Panc1 (cell line): ENCODE measurements around the gene HOXA5. TPM values are rescaled to one million over a fixed set of nuclear protein-coding genes. Genes with fewer than 3 reads are reported as not detected.

Experiments
- ATAC-seq: fragments of 200-7000 bp; cut with Tn5 transposase; 2 replicates; pipeline ENCODE4 v1.9.1; 2020; ENCODE audit warnings: mild to moderate bottlenecking, moderate library complexity
- BruUV-seq: library from RNA; stranded (reverse); fragments of 400-500 nt; replicated peaks from 2 replicates; lab custom pipeline; 2021; lab: Mats Ljungman, UMichigan
- CTCF ChIA-PET: fragments of 300-600 bp; sonication (Branson Sonifier 250); formaldehyde crosslinking; loops from one replicate; lab custom pipeline; 2022; ENCODE audit warnings: antibody characterized with exemption; lab: Charles Lee
- POLR2A ChIA-PET: fragments of 300-600 bp; sonication (Branson Sonifier 250); formaldehyde crosslinking; loops from one replicate; lab custom pipeline; 2022; ENCODE audit warnings: antibody characterized with exemption; lab: Charles Lee
- DNase-seq: peaks from one replicate; pipeline ENCODE4 v3.0.0-alpha.2; 2010; ENCODE audit warnings: low read depth, low spot score
- H3K27ac ChIP-seq: 2 replicates; pipeline ENCODE4 v1.5.1; 2011; ENCODE audit warnings: mild to moderate bottlenecking, low read length, inconsistent platforms
- H3K27me3 ChIP-seq: fragments of 200-500 bp; sonication (Bioruptor generic); 2 replicates; pipeline ENCODE4 v1.6.0; 2014; ENCODE audit warnings: low read length, inconsistent platforms; ENCODE audit not compliant: control insufficient read depth, insufficient read depth
- H3K36me3 ChIP-seq: fragments of 200-500 bp; sonication (Bioruptor generic); 2 replicates; pipeline ENCODE4 v1.5.1; 2014; ENCODE audit warnings: inconsistent platforms, mild to moderate bottlenecking, low read length, moderate library complexity; ENCODE audit not compliant: control insufficient read depth, insufficient read depth
- H3K4me1 ChIP-seq: 2 replicates; pipeline ENCODE4 v1.5.1; 2011; ENCODE audit warnings: inconsistent platforms, mild to moderate bottlenecking, low read length, moderate library complexity; ENCODE audit not compliant: control insufficient read depth, insufficient read depth
- H3K4me3 ChIP-seq, 2 experiments: 2 replicates each; pipeline ENCODE4 v1.5.1; 2011 to 2012; ENCODE audit warnings: low read depth in 2 of 2, low read length in 2 of 2, mild to moderate bottlenecking in 2 of 2, inconsistent platforms in 1 of 2, moderate library complexity in 1 of 2
- H3K9me3 ChIP-seq: fragments of 200-500 bp; sonication (Bioruptor generic); 2 replicates; pipeline ENCODE4 v1.5.1; 2014; ENCODE audit warnings: low read depth, mild to moderate bottlenecking, inconsistent platforms, low read length, moderate library complexity; ENCODE audit not compliant: control insufficient read depth, insufficient read depth
- POLR2AphosphoS5 ChIP-seq: IDR thresholded peaks from 2 replicates; pipeline ENCODE4 v1.6.1; 2012; ENCODE audit warnings: mild to moderate bottlenecking, low read depth, low read length, moderate library complexity
- SIN3A ChIP-seq: IDR thresholded peaks from 2 replicates; pipeline ENCODE4 v1.6.1; 2012; ENCODE audit warnings: low read depth, mild to moderate bottlenecking, low read length, moderate library complexity, borderline replicate concordance; ENCODE audit not compliant: insufficient read depth
- TCF7L2 ChIP-seq: IDR thresholded peaks from 2 replicates; pipeline ENCODE4 v1.6.1; 2011; ENCODE audit warnings: mild to moderate bottlenecking, low read depth, low read length, inconsistent platforms
- in situ Hi-C: cut with HindIII; loops from 2 replicates; pipeline ENCODE4 v1.10.0; 2016; ENCODE audit warnings: low sequenced_read_pairs, low pct_unique_long_range_greater_than_20kb
- intact Hi-C: fragments of 100-400 bp; cut with micrococcal nuclease; formaldehyde crosslinking; loops from one replicate; pipeline ENCODE4 v1.10.0; 2022; ENCODE audit not compliant: unreplicated experiment
- total RNA-seq: library from RNA; stranded (reverse); gene quantifications from one replicate; pipeline ENCODE4 v1.2.1, GENCODE V29; 2021; ENCODE audit not compliant: unreplicated experiment
- TF ChIP-seq, protein P1 (sequence below): fragments of 450-650 bp; IDR thresholded peaks from 2 replicates; pipeline ENCODE4 v1.5.1; 2017; ENCODE audit warnings: mild to moderate bottlenecking
- TF ChIP-seq, protein P2 (sequence below), 2 experiments: IDR thresholded peaks; 2 replicates each; pipeline ENCODE4 v1.6.1; 2011 to 2012; ENCODE audit warnings: low read depth in 2 of 2, control low read depth in 1 of 2, low read length in 1 of 2, mild to moderate bottlenecking in 1 of 2, moderate library complexity in 1 of 2; ENCODE audit not compliant: insufficient read depth in 1 of 2

The HOXA5 gene
- total RNA-seq, 1 experiment from 2014 or later: 3.9 TPM

DNA sequence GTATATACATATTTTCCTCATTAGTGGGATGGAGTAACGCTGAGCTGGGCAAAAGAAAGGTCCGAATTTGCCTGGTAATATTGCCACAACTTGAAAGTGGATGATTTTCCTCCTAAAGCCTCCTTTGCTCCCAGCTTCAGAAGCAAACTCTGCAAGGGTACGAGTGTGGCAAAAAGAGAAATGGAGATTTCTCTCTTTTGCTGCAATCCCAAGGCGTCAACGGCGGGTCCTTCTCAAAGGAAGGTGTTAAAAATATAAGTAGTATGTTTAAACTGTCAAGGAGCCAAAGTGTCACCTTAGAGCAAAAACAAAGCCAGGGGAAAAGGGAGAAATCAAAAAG is 28.6 kb downstream of the HOXA5 start:
- H3K9me3 ChIP-seq: no peaks in the 10 kb centered on the region
- peak overlapping the region; percentile 60 to 92 for H3K4me3 ChIP-seq
- ATAC-seq: no peak
- H3K27ac ChIP-seq: peak overlapping the region; percentile 99
- TF ChIP-seq POLR2AphosphoS5 (no peak), TCF7L2 (no peak), SIN3A (no peak)
- TF ChIP-seq, protein P1, sequence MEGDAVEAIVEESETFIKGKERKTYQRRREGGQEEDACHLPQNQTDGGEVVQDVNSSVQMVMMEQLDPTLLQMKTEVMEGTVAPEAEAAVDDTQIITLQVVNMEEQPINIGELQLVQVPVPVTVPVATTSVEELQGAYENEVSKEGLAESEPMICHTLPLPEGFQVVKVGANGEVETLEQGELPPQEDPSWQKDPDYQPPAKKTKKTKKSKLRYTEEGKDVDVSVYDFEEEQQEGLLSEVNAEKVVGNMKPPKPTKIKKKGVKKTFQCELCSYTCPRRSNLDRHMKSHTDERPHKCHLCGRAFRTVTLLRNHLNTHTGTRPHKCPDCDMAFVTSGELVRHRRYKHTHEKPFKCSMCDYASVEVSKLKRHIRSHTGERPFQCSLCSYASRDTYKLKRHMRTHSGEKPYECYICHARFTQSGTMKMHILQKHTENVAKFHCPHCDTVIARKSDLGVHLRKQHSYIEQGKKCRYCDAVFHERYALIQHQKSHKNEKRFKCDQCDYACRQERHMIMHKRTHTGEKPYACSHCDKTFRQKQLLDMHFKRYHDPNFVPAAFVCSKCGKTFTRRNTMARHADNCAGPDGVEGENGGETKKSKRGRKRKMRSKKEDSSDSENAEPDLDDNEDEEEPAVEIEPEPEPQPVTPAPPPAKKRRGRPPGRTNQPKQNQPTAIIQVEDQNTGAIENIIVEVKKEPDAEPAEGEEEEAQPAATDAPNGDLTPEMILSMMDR: no peak
- TF ChIP-seq, protein P2, sequence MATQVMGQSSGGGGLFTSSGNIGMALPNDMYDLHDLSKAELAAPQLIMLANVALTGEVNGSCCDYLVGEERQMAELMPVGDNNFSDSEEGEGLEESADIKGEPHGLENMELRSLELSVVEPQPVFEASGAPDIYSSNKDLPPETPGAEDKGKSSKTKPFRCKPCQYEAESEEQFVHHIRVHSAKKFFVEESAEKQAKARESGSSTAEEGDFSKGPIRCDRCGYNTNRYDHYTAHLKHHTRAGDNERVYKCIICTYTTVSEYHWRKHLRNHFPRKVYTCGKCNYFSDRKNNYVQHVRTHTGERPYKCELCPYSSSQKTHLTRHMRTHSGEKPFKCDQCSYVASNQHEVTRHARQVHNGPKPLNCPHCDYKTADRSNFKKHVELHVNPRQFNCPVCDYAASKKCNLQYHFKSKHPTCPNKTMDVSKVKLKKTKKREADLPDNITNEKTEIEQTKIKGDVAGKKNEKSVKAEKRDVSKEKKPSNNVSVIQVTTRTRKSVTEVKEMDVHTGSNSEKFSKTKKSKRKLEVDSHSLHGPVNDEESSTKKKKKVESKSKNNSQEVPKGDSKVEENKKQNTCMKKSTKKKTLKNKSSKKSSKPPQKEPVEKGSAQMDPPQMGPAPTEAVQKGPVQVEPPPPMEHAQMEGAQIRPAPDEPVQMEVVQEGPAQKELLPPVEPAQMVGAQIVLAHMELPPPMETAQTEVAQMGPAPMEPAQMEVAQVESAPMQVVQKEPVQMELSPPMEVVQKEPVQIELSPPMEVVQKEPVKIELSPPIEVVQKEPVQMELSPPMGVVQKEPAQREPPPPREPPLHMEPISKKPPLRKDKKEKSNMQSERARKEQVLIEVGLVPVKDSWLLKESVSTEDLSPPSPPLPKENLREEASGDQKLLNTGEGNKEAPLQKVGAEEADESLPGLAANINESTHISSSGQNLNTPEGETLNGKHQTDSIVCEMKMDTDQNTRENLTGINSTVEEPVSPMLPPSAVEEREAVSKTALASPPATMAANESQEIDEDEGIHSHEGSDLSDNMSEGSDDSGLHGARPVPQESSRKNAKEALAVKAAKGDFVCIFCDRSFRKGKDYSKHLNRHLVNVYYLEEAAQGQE (IDR thresholded peaks at IDR 0.05; ENCODE audit: insufficient read depth in 1 of 2, low read depth in 2 of 2, low read length in 1 of 2): no peak
- no peaks in the 10 kb centered on the region for H3K27me3 ChIP-seq
- peaks cover 61% of the 10 kb centered on the region for H3K4me1 ChIP-seq
- BruUV-seq: no TSS peak
- H3K36me3 ChIP-seq: no peaks in the 10 kb centered on the region
- DNase-seq: no peak
- intact Hi-C loops: loop anchor here (1.0 kb wide), 1 partner anchor 7 kb away; no protein-coding TSS in a partner anchor
- ChIA-PET POLR2A (interaction anchor here (0.5 to 3.1 kb wide), 2 partner anchors 18 to 20 kb away, joined by 3 to 21 read pairs; partner anchors contain the start of gene HOXA1), CTCF (no interaction called here)
- in situ Hi-C loops: no loop called here

DNA sequence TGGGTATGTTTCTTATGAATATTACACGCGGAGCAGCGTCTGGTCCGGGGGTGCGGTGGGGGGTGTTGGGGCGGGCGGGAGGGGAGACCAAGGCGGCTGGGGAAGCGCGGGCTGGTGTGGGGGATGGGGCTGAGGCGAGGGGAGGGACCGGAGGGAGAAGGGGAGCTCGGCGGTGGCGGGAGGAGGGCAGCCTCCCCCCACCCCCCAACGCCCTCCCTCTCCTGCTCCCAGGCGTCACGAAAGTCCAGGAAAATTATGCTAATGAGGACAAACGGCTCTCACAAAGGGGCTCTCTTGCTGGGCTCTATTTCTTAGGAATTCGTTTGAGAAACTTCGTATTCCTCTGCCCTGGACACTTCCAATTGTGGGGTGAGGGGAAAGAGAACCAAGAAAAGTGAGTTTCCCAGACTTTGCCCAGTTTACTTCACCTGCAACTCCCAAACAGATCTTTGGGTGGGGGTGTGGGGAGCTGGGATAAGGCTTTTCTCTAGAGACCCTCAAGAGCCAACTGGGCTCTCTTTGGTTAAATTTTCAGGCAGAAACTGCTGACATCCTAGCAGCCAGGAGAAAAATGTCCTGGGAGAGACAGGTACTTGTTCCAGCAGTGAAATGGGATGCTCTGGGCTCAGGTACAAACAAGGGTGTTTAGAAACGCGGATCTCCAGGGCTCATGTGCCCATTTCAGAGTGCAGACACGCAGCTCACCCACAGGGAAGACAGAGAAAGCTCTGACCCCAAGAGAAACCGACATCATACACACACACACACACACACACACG is 29.3 kb downstream of the HOXA5 start:
- peak; percentile 46 for ATAC-seq
- H3K36me3 ChIP-seq: no peaks in the 10 kb centered on the region
- DNase-seq: no peak
- H3K27me3 ChIP-seq: no peaks in the 10 kb centered on the region
- CTCF ChIA-PET: interaction anchor here (0.6 kb wide), 1 partner anchor 66 kb away, joined by 3 read pairs; no protein-coding TSS in a partner anchor
- no peaks in the 10 kb centered on the region for H3K9me3 ChIP-seq
- peaks cover 61% of the 10 kb centered on the region for H3K4me1 ChIP-seq
- POLR2A ChIA-PET: interaction anchor here (0.7 to 3.1 kb wide), 3 partner anchors 17 to 1051 kb away, joined by 3 to 21 read pairs (median 5); partner anchors contain the start of gene HOXA1
- no peak; the same call in 1 of the 2 replicates for TF ChIP-seq POLR2AphosphoS5
- TF ChIP-seq, protein P1: no peak
- TF ChIP-seq TCF7L2: no peak
- no peak for TF ChIP-seq SIN3A
- TF ChIP-seq, protein P2 (IDR thresholded peaks at IDR 0.05; ENCODE audit: insufficient read depth in 1 of 2, low read depth in 2 of 2, low read length in 1 of 2): no peak
- BruUV-seq: no TSS peak
- H3K27ac ChIP-seq: peak overlapping the region; percentile 99
- intact Hi-C loops (loop anchor here (1.0 kb wide), 1 partner anchor 8 kb away; no protein-coding TSS in a partner anchor), in situ Hi-C loops (no loop called here)
- peak overlapping the region; percentile 60 to 92 for H3K4me3 ChIP-seq
